ENCODE measurements around the gene RFX5.
A peak's percentile ranks its signal among the peaks of the same experiment; 100 is the strongest.

RFX5 gene

GRCh38 chr1:151325231-151325630, 21.8 kb downstream of the RFX5 start:
- DNase-seq (ENCODE audit: low read depth in 2 of 2): no peak

GRCh38 chr1:151324390-151324930, 22.6 kb downstream of the RFX5 start:
- no peak for DNase-seq (ENCODE audit: low read depth in 2 of 2)

- no peak for DNase-seq (ENCODE audit: low read depth in 2 of 2)
These were observed 28.1 kb downstream of the RFX5 start for GRCh38 chr1:151318975-151319374.

GRCh38 chr1:151315565-151316235, 31.4 kb downstream of the RFX5 start:
- DNase-seq (ENCODE audit: low read depth in 2 of 2): no peak

- no peak for DNase-seq (ENCODE audit: low read depth in 2 of 2)
These were observed 32.7 kb downstream of the RFX5 start for GRCh38 chr1:151314137-151314875.

GRCh38 chr1:151313501-151313900, 33.6 kb downstream of the RFX5 start:
- DNase-seq (ENCODE audit: low read depth in 2 of 2): no peak

- no peak for DNase-seq (ENCODE audit: low read depth in 2 of 2)
These were observed 34.2 kb downstream of the RFX5 start for GRCh38 chr1:151312826-151313225.

- DNase-seq (ENCODE audit: low read depth in 2 of 2): no peak
These were observed 34.6 kb downstream of the RFX5 start for GRCh38 chr1:151312411-151312810.

GRCh38 chr1:151311589-151312331, 35.3 kb downstream of the RFX5 start:
- DNase-seq (ENCODE audit: low read depth in 2 of 2): peak; percentile 57 to 78

GRCh38 chr1:151311011-151311410, 36.0 kb downstream of the RFX5 start:
- DNase-seq (ENCODE audit: low read depth in 2 of 2): no peak

- no peak for DNase-seq (ENCODE audit: low read depth in 2 of 2)
These were observed 37.2 kb downstream of the RFX5 start for GRCh38 chr1:151309811-151310323.

GRCh38 chr1:151294742-151295462, 52.1 kb downstream of the RFX5 start:
- DNase-seq (ENCODE audit: low read depth in 2 of 2): no peak

- no peak for DNase-seq (ENCODE audit: low read depth in 2 of 2)
These were observed 54.0 kb downstream of the RFX5 start for GRCh38 chr1:151293093-151293492.

GRCh38 chr1:151292207-151293030, 54.6 kb downstream of the RFX5 start:
- no peak for DNase-seq (ENCODE audit: low read depth in 2 of 2)

- no peak for DNase-seq (ENCODE audit: low read depth in 2 of 2)
These were observed 56.2 kb downstream of the RFX5 start for GRCh38 chr1:151290709-151291303.

Data from stimulated activated CD4-positive, alpha-beta T cell treated with anti-CD3 and anti-CD28 coated beads, Interleukin-1b, Interleukin-23, amount 100 ng/mL, for 4 hours (primary cell).